Tibial artery (tissue), 4 donors: ENCODE data around the gene SDHD.

Experiments
- DNase-seq, 2 donors: peaks; one replicate each; pipeline ENCODE4 v3.0.0-alpha.2; 2019
- H3K27ac ChIP-seq, 2 donors: fragments of 200-600 bp; sonication (generic) in 1 of 2; 1 replicate in 1 of 2; 2 replicates in 1 of 2; pipeline ENCODE4 v1.5.1; 2018 to 2019; ENCODE audit warnings: mild to moderate bottlenecking in 1 of 2
- H3K27me3 ChIP-seq, 2 donors: fragments of 200-600 bp; sonication (generic) in 1 of 2; one replicate each; pipeline versions ENCODE4 v1.5.1 to v1.6.0; 2016 to 2019
- H3K36me3 ChIP-seq, 3 donors: fragments of 200-600 bp; sonication (generic) in 2 of 3; one replicate each; pipeline ENCODE4 v1.5.1; 2016 to 2019; ENCODE audit warnings: mild to moderate bottlenecking in 2 of 3
- H3K4me1 ChIP-seq, 4 donors: fragments of 200-600 bp; sonication (generic) in 2 of 4; 1 replicate in 3 of 4; 2 replicates in 1 of 4; pipeline ENCODE4 v1.5.1; 2016 to 2019
- H3K4me3 ChIP-seq, 2 donors: fragments of 200-600 bp; sonication (generic) in 1 of 2; 1 replicate in 1 of 2; 2 replicates in 1 of 2; pipeline ENCODE4 v1.5.1; 2018 to 2019; ENCODE audit warnings: mild to moderate bottlenecking in 2 of 2
- H3K9me3 ChIP-seq, 3 donors: fragments of 200-600 bp; sonication (generic) in 1 of 3; one replicate each; pipeline ENCODE4 v1.5.1; 2016 to 2019
- CTCF ChIP-seq, 2 experiments: fragments of 200-600 bp in 1 of 2; fragments of 450-650 bp in 1 of 2; IDR thresholded peaks; one replicate each; pipeline ENCODE4 v1.5.1; 2017 to 2019; ENCODE audit warnings: antibody characterized with exemption in 2 of 2, mild to moderate bottlenecking in 1 of 2, moderate library complexity in 1 of 2
- intact Hi-C: fragments of 100-400 bp; cut with DNase I; formaldehyde crosslinking; loops from one replicate; pipeline ENCODE4 v1.15.0; 2023; ENCODE audit warnings: low total_unique reads

The SDHD gene

GRCh38 chr11:112143597-112143996, 56.9 kb downstream of the SDHD start:
- Histone ChIP-seq H3K36me3 (peaks cover 0 to 3% (median 0%) of the 10 kb centered on the region in 3 donors), H3K4me3 (no peak overlapping the region), H3K27ac (no peak overlapping the region), H3K27me3 (no peaks in the 10 kb centered on the region), H3K9me3 (peaks cover 0 to 12% (median 0%) of the 10 kb centered on the region in 3 donors), H3K4me1 (no peaks in the 10 kb centered on the region)
- intact Hi-C loops: no loop called here
- no peak for DNase-seq
- no peak for TF ChIP-seq CTCF (IDR thresholded peaks at IDR 0.05)
